ENCODE data around the gene C1orf87.
"Not testable (repeated sequence)": the region's sequence is repeated elsewhere in the genome, so short reads cannot be mapped to it uniquely, and the experiment has no call there.

C1orf87 gene

GRCh38 chr1:59971464-59971911, 102.1 kb downstream of the C1orf87 start:
- ChIA-PET POLR2A (no interaction called here), CTCF (interaction anchor here (0.6 to 2.7 kb wide), 50 partner anchors 9 to 1625 kb away, joined by 3 to 29 read pairs (median 4); no protein-coding TSS in a partner anchor)
- Histone ChIP-seq H3K36me3 (ENCODE audit: control insufficient read depth in 2 of 2, insufficient read depth in 1 of 2, low read length in 2 of 2) (no peaks in the 10 kb centered on the region), H3K9me3 (ENCODE audit: control insufficient read depth, insufficient read depth, low read depth, low read length) (no peaks in the 10 kb centered on the region), H3K4me3 (ENCODE audit: low read depth, low read length) (no peak overlapping the region), H3K27ac (ENCODE audit: extremely low read depth, low read depth, low read length) (no peak overlapping the region), H3K4me1 (ENCODE audit: control insufficient read depth, insufficient read depth, low read length) (no peaks in the 10 kb centered on the region)
- TF ChIP-seq ZNF335 (tag by site-specific recombination; conservative IDR thresholded peaks at IDR 0.05) = 0 out of 2 replicates have a peak, but pooled peaks have one; percentile 59
- TF ChIP-seq, protein P1, sequence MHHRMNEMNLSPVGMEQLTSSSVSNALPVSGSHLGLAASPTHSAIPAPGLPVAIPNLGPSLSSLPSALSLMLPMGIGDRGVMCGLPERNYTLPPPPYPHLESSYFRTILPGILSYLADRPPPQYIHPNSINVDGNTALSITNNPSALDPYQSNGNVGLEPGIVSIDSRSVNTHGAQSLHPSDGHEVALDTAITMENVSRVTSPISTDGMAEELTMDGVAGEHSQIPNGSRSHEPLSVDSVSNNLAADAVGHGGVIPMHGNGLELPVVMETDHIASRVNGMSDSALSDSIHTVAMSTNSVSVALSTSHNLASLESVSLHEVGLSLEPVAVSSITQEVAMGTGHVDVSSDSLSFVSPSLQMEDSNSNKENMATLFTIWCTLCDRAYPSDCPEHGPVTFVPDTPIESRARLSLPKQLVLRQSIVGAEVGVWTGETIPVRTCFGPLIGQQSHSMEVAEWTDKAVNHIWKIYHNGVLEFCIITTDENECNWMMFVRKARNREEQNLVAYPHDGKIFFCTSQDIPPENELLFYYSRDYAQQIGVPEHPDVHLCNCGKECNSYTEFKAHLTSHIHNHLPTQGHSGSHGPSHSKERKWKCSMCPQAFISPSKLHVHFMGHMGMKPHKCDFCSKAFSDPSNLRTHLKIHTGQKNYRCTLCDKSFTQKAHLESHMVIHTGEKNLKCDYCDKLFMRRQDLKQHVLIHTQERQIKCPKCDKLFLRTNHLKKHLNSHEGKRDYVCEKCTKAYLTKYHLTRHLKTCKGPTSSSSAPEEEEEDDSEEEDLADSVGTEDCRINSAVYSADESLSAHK (tag by site-specific recombination; IDR thresholded peaks at IDR 0.05) = no peak
- peak; percentile 85 for TF ChIP-seq ZNF341 (tag by site-specific recombination; IDR thresholded peaks at IDR 0.05; ENCODE audit: low read depth)
- peak; percentile 48 for TF ChIP-seq EGR2 (tag by site-specific recombination; IDR thresholded peaks at IDR 0.05; ENCODE audit: low read depth)
- TF ChIP-seq REPIN1 (tag by site-specific recombination; IDR thresholded peaks at IDR 0.05; ENCODE audit: low read depth) = no peak
- TF ChIP-seq ZNF660 (tag by site-specific recombination; IDR thresholded peaks at IDR 0.05) = peak; percentile 57; the same call in 1 of the 2 replicates
- TF ChIP-seq ZBTB48 (tag by site-specific recombination; IDR thresholded peaks at IDR 0.05) = peak; percentile 84; the same call in 1 of the 2 replicates
- no peak for TF ChIP-seq ZNF837 (tag by site-specific recombination; IDR thresholded peaks at IDR 0.05)
- peak; percentile 10 for TF ChIP-seq ZBTB26 (tag by site-specific recombination; optimal IDR thresholded peaks at IDR 0.05)
- TF ChIP-seq ZNF366 (tag by site-specific recombination; conservative IDR thresholded peaks at IDR 0.05) = 0 out of 2 replicates have a peak, but pooled peaks have one; percentile 17
- peak; percentile 89 for TF ChIP-seq CTCF (tag by site-specific recombination; IDR thresholded peaks at IDR 0.05)
- no peak for TF ChIP-seq ZNF416 (tag by site-specific recombination; IDR thresholded peaks at IDR 0.05)
- 0 out of 2 replicates have a peak, but pooled peaks have one; percentile 39 for TF ChIP-seq IKZF3 (tag by site-specific recombination; IDR thresholded peaks at IDR 0.05)
- no peak for TF ChIP-seq ZNF24 (tag by site-specific recombination; IDR thresholded peaks at IDR 0.05)
- TF ChIP-seq SETDB1 (IDR thresholded peaks at IDR 0.05; ENCODE audit: insufficient read length, low read length) = no peak
- peak; percentile 89 for TF ChIP-seq ZNF654 (tag by site-specific recombination; IDR thresholded peaks at IDR 0.05; ENCODE audit: low read depth)
- peak; percentile 75 for TF ChIP-seq ZFHX2 (tag by site-specific recombination; conservative IDR thresholded peaks at IDR 0.05)
- TF ChIP-seq ZNF585B (tag by site-specific recombination; IDR thresholded peaks at IDR 0.05) = peak; percentile 46
- TF ChIP-seq ZNF2 (tag by site-specific recombination; IDR thresholded peaks at IDR 0.05) = peak; percentile 60; the same call in 1 of the 2 replicates

DNA sequence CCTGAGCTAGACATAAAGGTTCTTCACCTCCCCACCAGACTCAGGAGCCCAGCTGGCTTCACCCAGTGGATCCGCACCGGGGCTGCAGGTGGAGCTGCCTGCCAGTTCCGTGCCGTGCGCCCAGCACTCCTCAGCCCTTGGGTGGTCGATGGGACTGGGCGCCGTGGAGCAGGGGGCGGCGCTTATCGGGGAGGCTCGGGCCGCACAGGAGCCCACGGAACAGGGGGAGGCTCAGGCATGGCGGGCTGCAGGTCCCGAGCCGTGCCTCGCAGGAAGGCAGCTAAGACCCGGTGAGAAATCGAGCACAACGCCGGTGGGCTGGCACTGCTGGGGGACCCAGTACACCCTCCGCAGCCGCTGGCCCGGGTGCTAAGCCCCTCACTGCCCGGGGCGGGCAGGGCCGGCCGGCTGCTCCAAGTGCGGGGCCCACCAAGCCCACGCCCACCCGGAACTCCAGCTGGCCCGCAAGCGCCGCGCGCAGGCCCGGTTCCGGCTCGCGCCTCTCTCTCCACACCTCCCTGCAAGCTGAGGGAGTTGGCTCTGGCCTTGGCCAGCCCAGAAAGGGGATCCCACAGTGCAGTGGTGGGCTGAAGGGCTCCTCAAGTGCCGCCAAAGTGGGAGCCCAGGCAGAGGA, 103.9 kb downstream of the C1orf87 start:
- POLR2A ChIA-PET = not testable (repeated sequence)

GRCh38 chr1:59968746-59969145, 104.8 kb downstream of the C1orf87 start:
- H3K4me3 ChIP-seq (ENCODE audit: low read depth, low read length); H3K27ac ChIP-seq (ENCODE audit: extremely low read depth, low read depth, low read length); H3K9me3 ChIP-seq (ENCODE audit: control insufficient read depth, insufficient read depth, low read depth, low read length); H3K36me3 ChIP-seq (ENCODE audit: control insufficient read depth in 2 of 2, insufficient read depth in 1 of 2, low read length in 2 of 2); H3K4me1 ChIP-seq (ENCODE audit: control insufficient read depth, insufficient read depth, low read length); POLR2A ChIA-PET: not testable (repeated sequence)
- CTCF ChIA-PET = interaction anchor here (1.1 to 3.6 kb wide), 4 partner anchors 8 to 313 kb away, joined by 3 to 30 read pairs (median 5); no protein-coding TSS in a partner anchor

More for the DNA sequence above, 103.9 kb downstream of the C1orf87 start:
- H3K9me3 ChIP-seq (ENCODE audit: control insufficient read depth, insufficient read depth, low read depth, low read length); CTCF ChIA-PET; H3K36me3 ChIP-seq (ENCODE audit: control insufficient read depth in 2 of 2, insufficient read depth in 1 of 2, low read length in 2 of 2); H3K4me1 ChIP-seq (ENCODE audit: control insufficient read depth, insufficient read depth, low read length); H3K27ac ChIP-seq (ENCODE audit: extremely low read depth, low read depth, low read length); H3K4me3 ChIP-seq (ENCODE audit: low read depth, low read length): not testable (repeated sequence)

Data from HEK293 (cell line).